DOHH2 (cell line): Measurements from ENCODE around the gene SFTPB.

ENCODE experiments used
- H3F3A ChIP-seq: fragments of 200-600 bp; sonication (generic), shearing (Covaris generic); 2 replicates; pipeline ENCODE4 v1.6.0; 2016; ENCODE audit warnings: antibody characterized with exemption, mild to moderate bottlenecking; ENCODE audit not compliant: control insufficient read depth, insufficient read depth
- H3K27ac ChIP-seq: fragments of 200-600 bp; sonication (generic); 2 replicates; pipeline ENCODE4 v1.5.1; 2014; ENCODE audit warnings: low read depth, mild to moderate bottlenecking, low read length, moderate library complexity
- H3K27me3 ChIP-seq: fragments of 200-600 bp; sonication (generic); 2 replicates; pipeline ENCODE4 v1.6.1; 2014; ENCODE audit warnings: mild to moderate bottlenecking, low read length, mixed read lengths; ENCODE audit not compliant: control insufficient read depth
- H3K36me3 ChIP-seq: fragments of 200-600 bp; sonication (generic); 2 replicates; pipeline ENCODE4 v1.6.1; 2014; ENCODE audit warnings: mild to moderate bottlenecking, low read length, moderate library complexity, mixed read lengths; ENCODE audit not compliant: control insufficient read depth
- H3K4me1 ChIP-seq: fragments of 200-600 bp; sonication (generic); 2 replicates; pipeline ENCODE4 v1.6.1; 2014; ENCODE audit warnings: mild to moderate bottlenecking, low read length, mixed read lengths; ENCODE audit not compliant: control insufficient read depth
- H3K4me2 ChIP-seq: fragments of 200-600 bp; sonication (generic); 2 replicates; pipeline ENCODE4 v1.6.0; 2014; ENCODE audit warnings: mild to moderate bottlenecking, low read length, moderate library complexity
- H3K4me3 ChIP-seq: fragments of 200-600 bp; sonication (generic); 2 replicates; pipeline ENCODE4 v1.5.1; 2014; ENCODE audit warnings: mild to moderate bottlenecking, low read length, mixed read lengths
- H3K79me2 ChIP-seq: fragments of 200-600 bp; sonication (generic); 2 replicates; pipeline ENCODE4 v1.6.1; 2014; ENCODE audit warnings: mild to moderate bottlenecking, low read length, mixed read lengths; ENCODE audit not compliant: control insufficient read depth
- H3K9me2 ChIP-seq: fragments of 200-600 bp; sonication (generic); replicated peaks from 2 replicates; pipeline ENCODE4 v1.6.1; 2014; ENCODE audit warnings: mild to moderate bottlenecking, low read length, mixed read lengths; ENCODE audit not compliant: control insufficient read depth
- H3K9me3 ChIP-seq: fragments of 200-600 bp; sonication (generic); 2 replicates; pipeline ENCODE4 v1.6.1; 2014; ENCODE audit warnings: antibody characterized with exemption, low read length, mixed read lengths; ENCODE audit not compliant: control insufficient read depth, insufficient read depth
- H4K20me1 ChIP-seq: fragments of 200-600 bp; sonication (generic); 2 replicates; pipeline ENCODE4 v1.6.0; 2014; ENCODE audit warnings: low read depth, mild to moderate bottlenecking, antibody characterized with exemption, low read length, moderate library complexity; ENCODE audit not compliant: control insufficient read depth, insufficient read depth
- EZH2phosphoT487 ChIP-seq: fragments of 200-600 bp; sonication (generic); IDR thresholded peaks from 2 replicates; pipeline ENCODE4 v1.6.1; 2017; ENCODE audit warnings: borderline replicate concordance, mild to moderate bottlenecking, antibody characterized with exemption, low read length, moderate library complexity, mixed read lengths
- TF ChIP-seq, protein P1 (sequence below): fragments of 200-600 bp; sonication (generic); IDR thresholded peaks from one replicate; pipeline ENCODE4 v1.5.1; 2014; ENCODE audit warnings: antibody characterized with exemption, mild to moderate bottlenecking, low read depth, low read length; ENCODE audit not compliant: poor library complexity, severe bottlenecking

Gene SFTPB

GRCh38 chr2:85709401-85709811 lies 41.4 kb upstream of the SFTPB start:
- TF ChIP-seq, protein P1, sequence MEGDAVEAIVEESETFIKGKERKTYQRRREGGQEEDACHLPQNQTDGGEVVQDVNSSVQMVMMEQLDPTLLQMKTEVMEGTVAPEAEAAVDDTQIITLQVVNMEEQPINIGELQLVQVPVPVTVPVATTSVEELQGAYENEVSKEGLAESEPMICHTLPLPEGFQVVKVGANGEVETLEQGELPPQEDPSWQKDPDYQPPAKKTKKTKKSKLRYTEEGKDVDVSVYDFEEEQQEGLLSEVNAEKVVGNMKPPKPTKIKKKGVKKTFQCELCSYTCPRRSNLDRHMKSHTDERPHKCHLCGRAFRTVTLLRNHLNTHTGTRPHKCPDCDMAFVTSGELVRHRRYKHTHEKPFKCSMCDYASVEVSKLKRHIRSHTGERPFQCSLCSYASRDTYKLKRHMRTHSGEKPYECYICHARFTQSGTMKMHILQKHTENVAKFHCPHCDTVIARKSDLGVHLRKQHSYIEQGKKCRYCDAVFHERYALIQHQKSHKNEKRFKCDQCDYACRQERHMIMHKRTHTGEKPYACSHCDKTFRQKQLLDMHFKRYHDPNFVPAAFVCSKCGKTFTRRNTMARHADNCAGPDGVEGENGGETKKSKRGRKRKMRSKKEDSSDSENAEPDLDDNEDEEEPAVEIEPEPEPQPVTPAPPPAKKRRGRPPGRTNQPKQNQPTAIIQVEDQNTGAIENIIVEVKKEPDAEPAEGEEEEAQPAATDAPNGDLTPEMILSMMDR: no peak
- no peak for TF ChIP-seq EZH2phosphoT487
- H3F3A ChIP-seq: no peaks in the 10 kb centered on the region
- H3K4me2 ChIP-seq: no peak overlapping the region
- H4K20me1 ChIP-seq: no peaks in the 10 kb centered on the region
- no peaks in the 10 kb centered on the region for H3K36me3 ChIP-seq
- H3K4me3 ChIP-seq: no peak overlapping the region
- H3K27ac ChIP-seq: no peak overlapping the region
- H3K9me3 ChIP-seq: no peaks in the 10 kb centered on the region
- no peaks in the 10 kb centered on the region for H3K9me2 ChIP-seq
- H3K79me2 ChIP-seq: no peaks in the 10 kb centered on the region
- peaks cover 11% of the 10 kb centered on the region for H3K4me1 ChIP-seq
- peaks cover 27% of the 10 kb centered on the region for H3K27me3 ChIP-seq

DNA sequence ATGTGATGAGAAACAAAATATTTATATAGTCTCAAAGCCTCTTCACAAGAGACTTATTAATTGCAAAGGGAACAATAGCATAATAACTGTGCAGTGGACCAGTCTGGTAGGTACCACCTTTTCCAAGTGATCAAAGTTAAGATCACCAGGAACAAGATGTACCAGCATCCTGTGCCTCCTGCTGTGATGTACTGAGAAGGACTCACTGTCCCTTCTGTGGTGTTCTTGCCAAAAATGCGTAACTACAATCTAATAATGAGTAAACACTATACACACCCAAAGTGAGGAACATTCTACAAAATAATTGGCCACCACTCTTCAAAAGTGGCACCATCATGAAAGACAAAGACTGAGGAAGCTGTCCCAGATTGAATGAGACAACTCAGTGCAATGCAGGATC lies 40.6 kb upstream of the SFTPB start:
- peaks cover 27% of the 10 kb centered on the region for H3K27me3 ChIP-seq
- no peak overlapping the region for H3K4me2 ChIP-seq
- H4K20me1 ChIP-seq: no peaks in the 10 kb centered on the region
- no peaks in the 10 kb centered on the region for H3F3A ChIP-seq
- H3K27ac ChIP-seq: no peak overlapping the region
- no peaks in the 10 kb centered on the region for H3K36me3 ChIP-seq
- H3K79me2 ChIP-seq: no peaks in the 10 kb centered on the region
- TF ChIP-seq EZH2phosphoT487: no peak
- TF ChIP-seq, protein P1: no peak
- no peaks in the 10 kb centered on the region for H3K9me2 ChIP-seq
- H3K9me3 ChIP-seq: no peaks in the 10 kb centered on the region
- peaks cover 14% of the 10 kb centered on the region for H3K4me1 ChIP-seq
- H3K4me3 ChIP-seq: no peak overlapping the region

- no peak overlapping the region for H3K4me2 ChIP-seq
- H3K79me2 ChIP-seq: no peaks in the 10 kb centered on the region
- peaks cover 27% of the 10 kb centered on the region for H3K27me3 ChIP-seq
- no peaks in the 10 kb centered on the region for H3K9me3 ChIP-seq
- H4K20me1 ChIP-seq: no peaks in the 10 kb centered on the region
- H3K9me2 ChIP-seq: no peaks in the 10 kb centered on the region
- no peak overlapping the region for H3K4me3 ChIP-seq
- no peaks in the 10 kb centered on the region for H3K36me3 ChIP-seq
- TF ChIP-seq, protein P1: peak; percentile 93
- no peak for TF ChIP-seq EZH2phosphoT487
- H3K27ac ChIP-seq: no peak overlapping the region
- H3F3A ChIP-seq: no peaks in the 10 kb centered on the region; the same call in 1 of the 2 replicates
- peaks cover 14% of the 10 kb centered on the region for H3K4me1 ChIP-seq
These were observed 39.3 kb upstream of the SFTPB start for GRCh38 chr2:85707304-85707703.
